SKM-1 (cell line): ENCODE measurements around the gene MRM3.
"Not testable (repeated sequence)": the region's sequence is repeated elsewhere in the genome, so short reads cannot be mapped to it uniquely, and the experiment has no call there.

Experiments used
- DNase-seq: peaks from one replicate; lab custom pipeline; 2025; ENCODE audit not compliant: unreplicated experiment; lab: John Stamatoyannopoulos, UW

Gene MRM3, protein sequence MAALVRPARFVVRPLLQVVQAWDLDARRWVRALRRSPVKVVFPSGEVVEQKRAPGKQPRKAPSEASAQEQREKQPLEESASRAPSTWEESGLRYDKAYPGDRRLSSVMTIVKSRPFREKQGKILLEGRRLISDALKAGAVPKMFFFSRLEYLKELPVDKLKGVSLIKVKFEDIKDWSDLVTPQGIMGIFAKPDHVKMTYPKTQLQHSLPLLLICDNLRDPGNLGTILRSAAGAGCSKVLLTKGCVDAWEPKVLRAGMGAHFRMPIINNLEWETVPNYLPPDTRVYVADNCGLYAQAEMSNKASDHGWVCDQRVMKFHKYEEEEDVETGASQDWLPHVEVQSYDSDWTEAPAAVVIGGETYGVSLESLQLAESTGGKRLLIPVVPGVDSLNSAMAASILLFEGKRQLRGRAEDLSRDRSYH

DNA sequence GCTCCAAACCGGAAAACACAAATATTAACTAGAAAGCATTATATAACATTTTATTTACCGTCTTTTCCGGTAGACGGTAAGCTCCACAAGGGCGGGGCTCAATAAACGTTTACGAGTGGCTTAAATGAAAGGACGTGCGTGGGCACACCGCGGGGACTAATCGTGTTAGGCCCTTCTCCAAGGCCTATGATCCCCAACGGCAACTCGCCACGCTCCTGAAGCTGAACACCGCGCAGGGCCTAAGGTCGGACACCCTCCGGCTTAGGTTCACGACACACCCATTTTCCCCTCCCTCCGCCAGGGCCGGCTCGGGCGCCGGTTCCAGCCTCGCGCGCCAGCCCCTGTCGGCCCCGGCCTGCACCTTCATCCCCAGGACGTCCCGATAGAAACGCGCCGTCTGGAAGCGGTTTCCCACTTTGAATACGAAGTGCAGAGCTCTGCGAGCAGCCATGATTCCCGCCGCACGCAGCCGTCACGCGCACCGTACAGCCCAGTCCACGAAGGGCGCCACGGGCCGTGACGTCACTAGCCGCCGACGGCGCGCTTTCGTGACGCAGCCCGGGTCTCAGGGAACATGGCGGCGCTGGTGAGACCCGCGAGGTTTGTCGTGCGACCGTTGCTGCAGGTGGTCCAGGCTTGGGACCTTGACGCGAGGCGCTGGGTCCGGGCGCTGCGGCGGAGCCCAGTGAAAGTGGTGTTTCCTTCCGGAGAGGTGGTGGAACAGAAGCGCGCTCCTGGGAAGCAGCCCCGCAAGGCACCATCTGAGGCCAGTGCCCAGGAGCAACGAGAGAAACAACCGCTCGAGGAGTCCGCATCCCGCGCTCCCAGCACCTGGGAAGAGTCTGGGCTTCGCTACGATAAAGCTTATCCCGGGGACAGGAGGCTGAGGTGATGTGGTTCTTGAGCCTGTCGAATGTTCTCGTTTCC lies at the start of gene MRM3, which contains the start of gene GLOD4:
Gene MRM3, plus strand, starts transcription at position 549 of the 927 bp plus-strand sequence. Its CDS starts 26 bp downstream, at position 575.
Gene GLOD4, minus strand, starts transcription at position 476 of the 927 bp plus-strand sequence. Its CDS starts 25 bp downstream, at position 451.
- DNase-seq: no peak

DNA sequence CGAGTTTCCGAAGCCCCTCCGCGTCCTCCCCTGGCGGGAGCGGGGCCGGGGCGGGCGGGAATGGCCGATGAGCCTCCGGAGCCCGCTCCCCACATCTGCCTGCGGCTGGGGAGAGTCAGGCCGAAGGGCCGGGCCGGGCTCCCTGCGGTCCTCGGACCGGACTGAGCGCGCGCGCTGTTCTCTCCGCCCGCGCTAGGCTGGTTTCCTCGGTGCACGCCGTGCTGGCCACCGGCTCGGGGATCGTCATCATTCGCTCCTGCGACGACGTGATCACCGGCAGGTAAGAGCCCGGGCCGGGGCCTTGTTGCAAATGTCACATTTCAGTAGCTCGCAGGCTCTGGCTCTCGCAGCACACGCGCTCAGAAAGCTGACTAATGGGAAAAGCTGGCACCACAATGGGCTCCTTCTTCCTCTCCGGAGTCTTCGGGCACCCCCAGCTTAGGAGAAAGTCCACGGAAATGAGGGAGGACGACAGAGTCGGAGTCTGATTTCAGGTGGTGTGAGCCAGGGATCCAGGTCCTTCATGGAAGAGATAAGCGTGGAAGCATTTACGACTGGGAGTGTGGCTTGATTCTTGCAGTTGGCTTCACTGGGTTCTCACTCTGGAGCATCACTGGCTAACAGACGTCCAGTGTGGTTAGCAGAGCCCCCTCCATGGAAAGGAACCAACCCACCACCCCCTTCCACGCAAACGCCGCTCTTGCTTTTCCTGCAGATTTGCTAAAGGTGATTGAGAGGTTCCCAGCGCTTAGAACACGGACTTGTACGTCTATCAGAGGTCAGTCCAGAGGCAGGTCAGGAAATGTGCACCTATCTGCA lies 49.0 kb upstream of the MRM3 start:
- DNase-seq: no peak

DNA sequence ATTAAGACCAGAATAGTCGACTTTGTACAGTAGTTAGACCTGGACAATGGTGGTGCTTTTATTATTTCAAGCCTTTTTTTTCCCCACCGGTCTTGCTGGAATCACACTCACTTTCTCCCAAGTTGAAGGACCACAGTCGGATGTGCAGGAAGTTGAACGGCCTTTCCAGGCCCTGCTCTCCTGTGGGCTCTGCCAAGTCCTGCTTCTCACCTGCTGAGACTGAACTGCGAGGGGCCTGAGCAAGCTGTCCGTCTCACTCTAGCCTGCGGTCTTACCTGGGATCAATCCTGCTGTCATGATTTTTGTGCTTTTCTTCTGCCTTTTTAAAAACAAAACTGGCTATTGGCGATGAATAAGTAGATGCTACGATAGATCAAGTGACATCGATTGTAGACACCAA lies 48.4 kb upstream of the MRM3 start:
- no peak for DNase-seq

- DNase-seq: no peak
Observed at GRCh38 chr17:737561-738113, 44.5 kb upstream of the MRM3 start.

- peak; percentile 52 for DNase-seq
Observed at GRCh38 chr17:740240-741017, 41.7 kb upstream of the MRM3 start.

DNA sequence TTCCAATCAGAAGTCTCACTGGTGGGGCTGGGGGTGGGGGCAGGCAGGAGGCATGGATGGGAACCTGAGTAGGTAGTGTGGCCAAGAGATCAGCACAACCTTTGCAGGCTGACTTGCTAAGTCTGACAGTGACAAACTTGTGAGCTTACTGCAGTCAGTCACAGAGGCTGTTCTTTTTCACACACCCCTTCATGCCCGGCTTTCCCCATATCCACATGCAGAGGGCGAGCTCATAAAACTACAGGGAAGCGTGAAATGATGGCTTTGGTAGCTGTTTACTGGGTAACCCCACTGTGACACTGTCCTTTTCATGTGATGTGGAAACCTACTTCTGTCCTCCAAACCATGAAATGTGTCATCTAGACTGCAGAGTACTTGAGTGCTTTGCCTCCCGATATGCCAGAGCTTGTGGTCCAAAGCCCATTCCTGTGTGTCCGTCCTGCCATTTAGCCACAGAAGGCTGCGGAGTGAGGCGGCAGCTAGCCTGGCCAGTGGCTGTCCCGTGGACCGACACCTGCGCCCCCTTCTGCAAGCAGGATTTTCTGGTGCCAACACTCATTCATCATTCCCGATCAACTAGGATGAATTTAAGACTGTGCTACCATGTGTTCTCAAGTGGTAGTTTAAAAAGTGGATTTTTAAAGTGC lies 39.9 kb upstream of the MRM3 start:
- no peak for DNase-seq

DNA sequence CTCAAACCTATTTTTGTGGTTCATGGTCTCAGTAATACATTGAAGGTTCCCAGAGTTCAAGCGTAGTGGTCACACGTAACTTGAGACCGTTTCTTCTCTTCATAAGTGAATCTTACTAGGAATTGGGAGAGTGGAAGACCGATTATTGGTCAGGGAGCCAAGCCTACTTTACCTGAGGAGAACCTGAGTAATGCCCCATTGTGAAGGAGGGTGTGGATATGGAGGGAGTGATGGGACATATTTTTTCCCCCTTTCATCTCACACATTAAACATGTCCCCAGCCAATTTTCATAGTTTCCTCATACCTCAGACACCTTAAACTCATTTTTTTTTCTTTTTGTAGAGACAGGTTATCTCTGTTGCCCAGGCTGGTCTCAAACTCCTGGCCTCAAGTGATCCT lies 39.0 kb upstream of the MRM3 start:
- DNase-seq: no peak

DNA sequence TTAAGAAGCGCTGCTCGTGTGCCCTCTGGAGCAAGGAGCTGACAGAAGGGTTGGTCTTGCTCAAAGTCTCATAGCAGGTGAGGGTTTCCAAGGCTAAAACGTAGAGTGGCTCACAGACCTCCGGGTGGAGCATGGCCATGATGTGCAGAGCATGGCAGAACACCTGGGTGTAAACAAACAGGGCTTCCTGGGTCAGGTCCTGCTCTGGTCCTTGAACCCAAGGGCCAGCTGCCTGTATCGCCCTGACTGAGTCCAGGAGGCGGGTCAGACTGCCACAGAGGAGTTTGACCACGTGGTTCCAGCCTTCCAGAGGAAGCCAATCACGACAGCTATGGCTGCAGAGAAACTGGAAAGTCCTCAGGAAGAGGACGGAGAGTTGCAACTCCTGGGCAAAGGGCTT lies 37.2 kb upstream of the MRM3 start:
- DNase-seq: no peak

GRCh38 chr17:745406-745805 lies 36.7 kb upstream of the MRM3 start:
- no peak for DNase-seq

DNA sequence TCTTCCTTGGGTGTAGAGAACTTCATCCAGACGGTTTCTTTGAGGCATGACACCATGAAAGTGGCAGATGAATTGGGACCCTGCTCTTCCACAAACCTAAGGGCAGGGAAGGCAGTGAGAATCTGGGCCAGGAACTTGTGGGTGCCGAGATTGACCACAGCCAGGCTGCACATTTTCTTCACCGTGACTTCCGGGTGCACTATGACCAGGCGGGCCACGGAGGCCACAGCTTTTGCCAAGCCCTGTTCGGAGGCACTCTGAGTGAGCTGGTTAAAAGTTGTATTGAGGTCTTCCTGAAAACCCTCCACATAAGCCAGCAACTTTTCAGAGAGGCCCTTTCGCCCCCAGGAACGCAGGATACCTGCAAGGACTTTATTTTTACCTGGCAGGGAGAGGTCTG lies 36.0 kb upstream of the MRM3 start:
- no peak for DNase-seq

- DNase-seq: no peak
Observed at GRCh38 chr17:746783-747629, 35.1 kb upstream of the MRM3 start.

DNA sequence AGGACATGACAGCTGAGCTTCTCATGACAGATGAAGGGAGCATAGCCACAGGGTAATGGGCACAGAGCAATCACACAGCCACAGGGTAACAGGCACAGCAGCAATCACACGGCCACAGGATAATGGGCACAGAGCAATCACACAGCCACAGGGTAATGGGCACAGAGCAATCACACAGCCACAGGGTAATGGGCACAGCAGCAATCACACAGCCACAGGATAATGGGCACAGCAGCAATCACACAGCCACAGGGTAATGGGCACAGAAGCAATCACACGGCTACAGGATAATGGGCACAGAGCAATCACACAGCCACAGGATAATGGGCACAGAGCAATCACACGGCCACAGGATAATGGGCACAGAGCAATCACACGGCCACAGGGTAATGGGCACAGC lies 33.5 kb upstream of the MRM3 start:
- not testable (repeated sequence) for DNase-seq

DNA sequence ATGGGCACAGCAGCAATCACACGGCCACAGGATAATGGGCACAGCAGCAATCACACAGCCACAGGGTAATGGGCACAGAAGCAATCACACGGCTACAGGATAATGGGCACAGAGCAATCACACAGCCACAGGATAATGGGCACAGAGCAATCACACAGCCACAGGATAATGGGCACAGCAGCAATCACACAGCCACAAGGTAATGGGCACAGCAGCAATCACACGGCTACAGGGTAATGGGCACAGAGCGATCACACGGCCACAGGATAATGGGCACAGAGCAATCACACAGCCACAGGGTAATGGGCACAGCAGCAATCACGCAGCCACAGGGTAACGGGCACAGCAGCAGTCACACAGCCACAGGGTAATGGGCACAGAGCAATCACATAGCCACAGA lies 32.8 kb upstream of the MRM3 start:
- not testable (repeated sequence) for DNase-seq

DNA sequence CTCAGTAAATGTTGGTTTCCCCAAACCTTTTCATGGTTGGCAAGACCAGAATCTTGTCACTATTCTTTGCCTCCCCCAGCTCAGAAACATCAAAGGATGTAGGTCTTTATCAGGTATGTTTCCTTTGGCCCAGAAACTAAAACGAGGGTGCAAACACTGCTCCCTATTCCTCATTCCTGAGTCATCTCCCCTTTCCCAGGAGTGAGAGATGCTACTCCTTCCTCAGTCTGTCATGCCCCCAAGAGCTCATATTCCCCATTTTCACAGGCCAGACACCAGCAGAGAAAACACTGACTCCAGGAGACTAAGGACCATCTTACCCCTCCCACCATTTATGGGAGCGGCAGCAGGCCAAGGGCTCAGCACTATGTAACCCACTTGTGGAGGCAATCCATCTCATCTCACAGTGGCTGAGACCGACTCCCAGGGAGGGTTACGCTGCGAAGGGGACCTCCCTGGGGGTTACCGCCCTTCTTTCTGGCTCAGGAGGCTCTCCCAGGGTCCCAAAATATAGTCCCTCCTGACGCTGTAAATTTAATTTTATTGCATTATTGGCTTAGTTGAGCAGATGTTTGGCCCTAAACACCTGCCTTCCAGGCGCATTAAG lies 31.6 kb upstream of the MRM3 start:
- DNase-seq: no peak

GRCh38 chr17:751269-752001 lies 30.7 kb upstream of the MRM3 start:
- DNase-seq: no peak

DNA sequence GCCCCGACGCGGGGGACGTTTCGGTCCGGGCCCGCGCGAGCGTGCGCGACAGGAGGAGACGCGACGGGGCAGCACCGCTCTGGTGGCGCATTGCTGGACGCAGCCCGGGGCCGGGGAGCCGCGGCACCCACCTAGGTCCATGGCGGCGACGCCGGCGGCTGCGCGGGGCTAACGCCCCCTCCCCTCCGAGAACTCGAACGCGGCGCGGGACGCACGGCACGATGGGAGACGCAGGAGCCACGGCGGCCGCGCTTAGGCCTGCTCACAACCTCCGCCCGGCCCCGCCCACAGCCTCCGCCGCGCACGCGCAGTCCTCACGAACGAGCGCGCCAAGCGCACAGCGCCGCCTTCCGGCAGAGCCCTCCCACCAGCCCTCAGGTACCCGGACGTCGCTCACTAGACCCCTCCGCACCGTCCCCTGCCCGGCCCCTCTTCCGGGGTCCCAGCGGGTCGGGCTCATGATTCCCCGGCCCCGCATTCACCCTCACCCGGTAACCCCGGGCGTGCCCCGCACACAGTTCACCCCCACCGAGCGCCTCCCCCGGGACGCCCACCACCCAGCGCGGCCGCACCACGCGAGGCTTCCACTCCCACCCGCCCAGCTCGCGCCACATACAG lies 30.0 kb upstream of the MRM3 start, which contains the start of gene GEMIN4:
Gene GEMIN4, minus strand, starts transcription at position 263 of the 618 bp plus-strand sequence. Its CDS starts 122 bp downstream, at position 141.
- DNase-seq: no peak
